GM23338 (cell line): ENCODE measurements around the gene RNF13. TPM values are rescaled to one million over a fixed set of nuclear protein-coding genes. Genes with fewer than 3 reads are reported as not detected.

ENCODE experiments used
- ATAC-seq: fragments of 200-7000 bp; cut with Tn5 transposase; 3 replicates; pipeline ENCODE4 v1.9.1; 2020
- DNase-seq: peaks from one replicate; pipeline ENCODE4 v3.0.0-alpha.2; 2015; ENCODE audit warnings: low spot score
- H2AFZ ChIP-seq: fragments of 200-600 bp; sonication (generic); 2 replicates; pipeline ENCODE4 v1.8.0; 2016; ENCODE audit warnings: antibody characterized with exemption, mild to moderate bottlenecking, moderate library complexity
- H3F3A ChIP-seq: fragments of 200-600 bp; sonication (generic); replicated peaks from 2 replicates; pipeline ENCODE4 v1.8.0; 2017; ENCODE audit warnings: antibody characterized with exemption, mixed run types, low read depth
- H3K27ac ChIP-seq: fragments of 200-600 bp; sonication (generic); 2 replicates; pipeline ENCODE4 v1.6.1; 2016; ENCODE audit warnings: low read depth
- H3K27me3 ChIP-seq: fragments of 200-600 bp; sonication (generic); 2 replicates; pipeline ENCODE4 v1.8.0; 2016; ENCODE audit warnings: mild to moderate bottlenecking, mixed run types, moderate library complexity; ENCODE audit not compliant: insufficient read depth
- H3K36me3 ChIP-seq: fragments of 200-600 bp; sonication (generic); 2 replicates; pipeline ENCODE4 v1.8.0; 2016; ENCODE audit warnings: mild to moderate bottlenecking; ENCODE audit not compliant: insufficient read depth
- H3K4me1 ChIP-seq: fragments of 200-600 bp; sonication (generic); 2 replicates; pipeline ENCODE4 v1.8.0; 2016; ENCODE audit warnings: mild to moderate bottlenecking, moderate library complexity; ENCODE audit not compliant: insufficient read depth
- H3K4me2 ChIP-seq: fragments of 200-600 bp; sonication (generic); 2 replicates; pipeline ENCODE4 v1.7.1; 2017; ENCODE audit warnings: mixed run types
- H3K4me3 ChIP-seq: fragments of 200-600 bp; sonication (generic); 2 replicates; pipeline ENCODE4 v1.6.1; 2016; ENCODE audit warnings: mixed run types
- H3K79me2 ChIP-seq: fragments of 200-600 bp; sonication (generic); replicated peaks from 2 replicates; pipeline ENCODE4 v1.8.0; 2017; ENCODE audit warnings: mild to moderate bottlenecking; ENCODE audit not compliant: insufficient read depth
- H3K9me2 ChIP-seq: fragments of 200-600 bp; sonication (generic); 2 replicates; pipeline ENCODE4 v1.8.0; 2017; ENCODE audit not compliant: insufficient read depth
- H4K20me1 ChIP-seq: fragments of 200-600 bp; sonication (generic); replicated peaks from 2 replicates; pipeline ENCODE4 v1.8.0; 2017; ENCODE audit warnings: mild to moderate bottlenecking; ENCODE audit not compliant: insufficient read depth
- H3K27ac Mint-ChIP-seq: 2 replicates; pipeline ENCODE4 v1.8.0; 2020; ENCODE audit warnings: inconsistent platforms, mild to moderate bottlenecking, moderate library complexity, mixed read lengths
- H3K27me3 Mint-ChIP-seq: 3 replicates; pipeline ENCODE4 v1.8.0; 2022; ENCODE audit warnings: low read depth, mild to moderate bottlenecking, moderate library complexity, mixed read lengths, inconsistent platforms; ENCODE audit not compliant: insufficient read depth, poor library complexity
- H3K36me3 Mint-ChIP-seq: 3 replicates; pipeline ENCODE4 v1.8.0; 2021; ENCODE audit warnings: low read depth, mild to moderate bottlenecking, inconsistent platforms, moderate library complexity, mixed read lengths
- H3K4me1 Mint-ChIP-seq: 3 replicates; pipeline ENCODE4 v1.8.0; 2020; ENCODE audit warnings: mild to moderate bottlenecking, inconsistent platforms, mixed read lengths
- H3K4me3 Mint-ChIP-seq: 3 replicates; pipeline ENCODE4 v1.8.0; 2021; ENCODE audit warnings: moderate library complexity, mild to moderate bottlenecking, inconsistent platforms, mixed read lengths
- H3K9me3 Mint-ChIP-seq: 3 replicates; pipeline ENCODE4 v1.8.0; 2020; ENCODE audit warnings: moderate library complexity, mild to moderate bottlenecking, inconsistent platforms, mixed read lengths
- CTCF ChIP-seq, 2 experiments: fragments of 200-600 bp in 1 of 2; sonication (generic) in 1 of 2; conservative IDR thresholded peaks; 2 replicates each; pipeline versions ENCODE4 v1.5.1 to v1.6.1; 2016 to 2017; ENCODE audit warnings: antibody characterized with exemption in 2 of 2, low read depth in 2 of 2, mild to moderate bottlenecking in 2 of 2, moderate library complexity in 1 of 2
- ETS1 ChIP-seq: IDR thresholded peaks from 2 replicates; pipeline ENCODE4 v1.6.1; 2016; ENCODE audit warnings: antibody characterized with exemption
- ZNF462 ChIP-seq: fragments of 250-450 bp; sonication (Bioruptor Pico); IDR thresholded peaks from 2 replicates; pipeline ENCODE4 v1.5.0; 2020; ENCODE audit warnings: mild to moderate bottlenecking, moderate library complexity
- polyA plus RNA-seq: library from polyadenylated mRNA; unstranded; fragments of >200 nt; fragmentation: Nextera tagmentation; extraction: Ambion mirVana; gene quantifications from 2 replicates; pipeline ENCODE4 v1.2.1, GENCODE V29; 2016
- total RNA-seq: library from RNA; depleted of rRNA; stranded (reverse); fragments of >200 nt; shearing (Covaris generic); gene quantifications from 2 replicates; pipeline ENCODE4 v1.2.3, GENCODE V29; 2014

Gene RNF13
- total and polyA plus RNA-seq, 2 experiments from 2014 or later = 46.3 to 101 TPM

- peaks cover 2% of the 10 kb centered on the region for H3K27me3 Mint-ChIP-seq
- no peak for ATAC-seq
- H3K36me3 ChIP-seq = peaks cover 19% of the 10 kb centered on the region
Measured at GRCh38 chr3:149941946-149942345, 128.9 kb downstream of the RNF13 start.

More at GRCh38 chr3:149941946-149942345, 128.9 kb downstream of the RNF13 start:
- Histone ChIP-seq H3F3A (no peaks in the 10 kb centered on the region), H3K4me1 (no peaks in the 10 kb centered on the region), H3K4me2 (no peak overlapping the region), H3K79me2 (peaks cover 15% of the 10 kb centered on the region; the same call in 1 of the 2 replicates), H3K4me3 (no peak overlapping the region), H2AFZ (no peak overlapping the region), H4K20me1 (no peaks in the 10 kb centered on the region; the same call in 1 of the 2 replicates), H3K9me2 (no peaks in the 10 kb centered on the region), H3K27me3 (no peaks in the 10 kb centered on the region), H3K27ac (no peak overlapping the region)
- Mint-ChIP-seq H3K36me3 (peaks cover 49% of the 10 kb centered on the region), H3K27ac (no peak overlapping the region), H3K4me3 (no peak overlapping the region), H3K9me3 (peaks cover 44% of the 10 kb centered on the region), H3K4me1 (no peaks in the 10 kb centered on the region)
- TF ChIP-seq ZNF462 (CRISPR knock-in tag) (no peak), CTCF (conservative IDR thresholded peaks at IDR 0.05; ENCODE audit: low read depth in 2 of 2) (no peak), ETS1 (no peak)
- DNase-seq = no peak
